Gastrocnemius medialis (tissue), 4 donors: Measurements from ENCODE around the gene TUBGCP3. TPM values are rescaled to one million over a fixed set of nuclear protein-coding genes. Genes with fewer than 3 reads are reported as not detected.

Source experiments
- ATAC-seq, 2 donors: fragments of 150-250 bp; one replicate each; pipeline ENCODE4 v1.9.1; 2016
- DNase-seq, 2 donors: peaks; one replicate each; pipeline ENCODE4 v3.0.0-alpha.2; 2019
- H3K27ac ChIP-seq, 4 donors: fragments of 200-600 bp; sonication (generic); 1 replicate in 1 of 4; 2 replicates in 3 of 4; pipeline ENCODE4 v1.5.1; 2016 to 2018; ENCODE audit warnings: mild to moderate bottlenecking in 2 of 4, moderate library complexity in 1 of 4
- H3K27me3 ChIP-seq, 3 donors: fragments of 200-600 bp; sonication (generic) in 2 of 3; 1 replicate in 1 of 3; 2 replicates in 2 of 3; pipeline versions ENCODE4 v1.5.1 to v1.6.0; 2016 to 2019; ENCODE audit warnings: mild to moderate bottlenecking in 1 of 3, moderate library complexity in 1 of 3
- H3K36me3 ChIP-seq, 2 donors: fragments of 200-600 bp; sonication (generic) in 1 of 2; one replicate each; pipeline ENCODE4 v1.5.1; 2017 to 2018
- H3K4me1 ChIP-seq, 2 donors: fragments of 200-600 bp; sonication (generic) in 1 of 2; one replicate each; pipeline ENCODE4 v1.5.1; 2016 to 2017; ENCODE audit warnings: mild to moderate bottlenecking in 2 of 2
- H3K4me3 ChIP-seq, 4 donors: fragments of 200-600 bp; sonication (generic) in 3 of 4; 1 replicate in 1 of 4; 2 replicates in 3 of 4; pipeline ENCODE4 v1.5.1; 2016 to 2019; ENCODE audit warnings: mild to moderate bottlenecking in 2 of 4
- H3K9me3 ChIP-seq, 3 donors: fragments of 200-600 bp; sonication (generic) in 2 of 3; 1 replicate in 1 of 3; 2 replicates in 2 of 3; pipeline ENCODE4 v1.5.1; 2016 to 2019
- CTCF ChIP-seq, 5 experiments: fragments of 450-650 bp in 3 of 5; fragments of 200-600 bp in 2 of 5; sonication (generic) in 2 of 5; IDR thresholded peaks in 4 of 5; conservative IDR thresholded peaks in 1 of 5; 1 replicate in 4 of 5; 2 replicates in 1 of 5; pipeline ENCODE4 v1.5.1; 2016 to 2019; ENCODE audit warnings: antibody characterized with exemption in 5 of 5, mild to moderate bottlenecking in 3 of 5, moderate library complexity in 3 of 5
- POLR2A ChIP-seq, 2 donors: fragments of 450-650 bp; IDR thresholded peaks; one replicate each; pipeline ENCODE4 v1.6.1; 2017; ENCODE audit warnings: antibody characterized with exemption in 2 of 2, mild to moderate bottlenecking in 2 of 2, moderate library complexity in 2 of 2
- in situ Hi-C, 4 donors: fragments of 200-750 bp; cut with MboI; loops; one replicate each; pipeline versions ENCODE4 v1.15.0 to v1.8.0; 2017; ENCODE audit warnings: low sequenced_read_pairs in 4 of 4
- intact Hi-C: fragments of 100-400 bp; cut with DNase I; formaldehyde crosslinking; loops from one replicate; pipeline ENCODE4 v1.15.1; 2023; ENCODE audit warnings: low total_unique reads
- total RNA-seq, 4 donors: library from RNA; depleted of rRNA; stranded (reverse); fragments of >200 nt; gene quantifications; one replicate each; pipeline versions ENCODE4 v1.1.0 to v1.2.3, GENCODE V29; 2016

The TUBGCP3 gene
- total RNA-seq, 4 donors from 2014 or later = 10.0 to 14.3 (median 11.0) TPM

GRCh38 chr13:112457081-112457480 lies 130.9 kb downstream of the TUBGCP3 start:
- DNase-seq (no peak), ATAC-seq (no peak)
- Histone ChIP-seq H3K9me3 (no peaks in the 10 kb centered on the region), H3K27me3 (no peaks in the 10 kb centered on the region), H3K4me3 (no peak overlapping the region), H3K36me3 (no peaks in the 10 kb centered on the region), H3K4me1 (no peaks in the 10 kb centered on the region), H3K27ac (no peak overlapping the region)
- in situ Hi-C loops (no loop called here), intact Hi-C loops (no loop called here)
- TF ChIP-seq CTCF (IDR thresholded peaks at IDR 0.05 in 4 of 5, conservative IDR thresholded peaks at IDR 0.05 in 1 of 5) = no peak
- no peak for TF ChIP-seq POLR2A (IDR thresholded peaks at IDR 0.05)

DNA sequence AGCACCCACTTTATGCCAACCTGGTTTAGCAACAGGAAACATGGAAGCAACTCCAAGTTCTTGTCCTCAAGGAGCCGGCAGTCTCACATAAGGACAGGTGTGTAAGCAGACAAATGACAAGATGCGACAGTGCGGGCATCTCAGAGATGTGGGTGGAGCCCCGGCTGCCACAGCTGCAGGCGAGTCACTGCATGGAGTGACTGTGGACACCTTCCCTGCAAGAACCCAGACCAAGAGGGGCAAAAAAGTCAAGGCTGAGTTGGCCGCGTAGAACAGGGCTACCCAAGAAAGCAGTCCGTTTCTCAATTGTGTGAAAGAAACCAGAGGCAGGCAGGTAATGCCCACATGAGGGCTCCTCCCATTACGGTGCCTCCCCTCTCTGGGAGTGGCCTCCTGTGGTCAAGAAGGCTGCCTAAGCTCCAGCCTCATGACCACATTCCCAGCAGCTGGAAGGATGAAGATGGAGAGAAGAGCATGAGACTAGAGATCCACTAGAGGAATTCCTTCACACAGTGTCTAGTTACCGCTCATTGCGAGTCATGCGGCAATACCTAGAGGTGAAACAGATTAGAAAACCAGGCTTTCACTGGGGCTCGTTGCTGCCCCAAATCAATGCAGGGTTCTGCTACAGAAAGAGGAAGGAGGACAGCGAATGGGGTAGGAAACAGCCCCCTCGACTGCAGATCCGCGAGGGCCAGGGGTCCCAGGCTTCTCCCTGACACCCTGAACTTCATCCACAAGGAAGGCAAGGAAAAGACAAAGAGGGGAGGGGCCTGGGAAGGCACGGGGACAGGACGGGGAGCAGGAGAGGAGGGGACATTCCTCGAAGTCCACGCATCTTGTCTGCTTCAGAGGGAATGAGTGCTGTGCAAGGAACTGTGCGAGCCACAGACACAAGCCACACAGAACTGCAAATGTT lies 131.6 kb downstream of the TUBGCP3 start:
- Histone ChIP-seq H3K27me3 (no peaks in the 10 kb centered on the region), H3K9me3 (no peaks in the 10 kb centered on the region), H3K4me1 (no peaks in the 10 kb centered on the region), H3K36me3 (no peaks in the 10 kb centered on the region), H3K4me3 (no peak overlapping the region), H3K27ac (no peak overlapping the region)
- TF ChIP-seq CTCF (IDR thresholded peaks at IDR 0.05 in 4 of 5, conservative IDR thresholded peaks at IDR 0.05 in 1 of 5) (no peak), POLR2A (IDR thresholded peaks at IDR 0.05) (no peak)
- ATAC-seq = no peak
- intact Hi-C loops = no loop called here
- no peak for DNase-seq
- in situ Hi-C loops = no loop called here

DNA sequence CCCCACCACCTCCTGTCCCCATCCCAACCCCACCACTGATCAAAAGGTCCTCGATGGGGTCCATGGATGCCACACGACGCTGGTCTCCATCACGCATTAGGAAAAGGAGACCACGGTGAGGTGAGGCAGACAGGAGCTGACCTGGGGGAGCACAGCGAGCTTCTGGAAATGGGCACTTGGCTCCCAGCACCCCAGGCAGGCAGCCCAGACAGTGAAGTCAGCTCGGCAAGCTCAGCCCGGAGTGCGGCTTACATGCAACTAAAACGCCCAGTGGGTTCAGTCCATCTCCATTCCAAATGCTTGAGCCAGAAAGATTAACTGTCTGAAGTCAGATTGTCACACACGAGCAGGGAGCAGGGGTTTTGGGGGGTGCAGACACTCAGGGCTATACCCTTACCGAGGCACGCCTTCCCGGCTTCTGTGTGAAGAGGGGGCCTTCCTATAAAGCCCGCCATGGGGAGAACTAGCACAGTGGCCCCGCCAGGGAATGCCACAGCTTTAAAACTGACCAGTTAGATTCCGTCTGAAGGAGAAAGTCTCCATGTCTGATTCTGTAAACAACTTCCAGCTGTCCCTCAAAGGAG lies 132.4 kb downstream of the TUBGCP3 start:
- DNase-seq = no peak
- H3K27me3 ChIP-seq = no peaks in the 10 kb centered on the region
- intact Hi-C loops = no loop called here

DNA sequence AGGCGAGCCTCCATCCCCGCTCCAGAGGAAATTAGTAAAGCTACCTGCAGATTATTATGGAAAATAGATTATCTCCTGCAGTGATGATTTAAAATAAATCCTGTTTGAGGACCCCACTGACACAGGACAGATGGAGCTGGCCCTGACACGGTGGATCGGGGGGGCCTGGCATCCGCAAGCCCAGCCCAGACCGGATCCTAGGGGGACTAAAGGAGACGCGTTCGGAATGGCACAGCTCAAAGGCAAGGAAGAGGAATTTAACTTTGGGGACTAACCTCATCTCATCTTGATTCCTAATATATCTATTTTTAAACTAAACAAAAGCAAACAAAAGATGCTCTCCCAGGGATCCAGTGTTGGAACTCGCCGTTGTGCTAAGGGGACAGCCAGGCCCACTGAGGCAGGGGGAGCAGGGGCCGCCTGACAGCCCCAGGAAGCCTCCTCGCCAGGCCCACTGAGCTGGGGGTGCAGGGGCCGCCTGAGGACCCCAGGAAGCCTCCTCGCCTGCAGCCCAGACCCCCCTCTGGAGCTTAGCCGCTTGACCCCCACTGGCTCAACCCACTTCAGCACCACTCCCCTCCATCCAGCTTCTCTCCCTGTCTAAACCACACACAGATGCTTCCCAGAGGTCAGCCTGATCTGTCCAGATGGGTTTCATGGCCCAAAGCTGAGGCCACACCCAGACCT lies 133.2 kb downstream of the TUBGCP3 start:
- H3K27me3 ChIP-seq = no peaks in the 10 kb centered on the region
- TF ChIP-seq CTCF (IDR thresholded peaks at IDR 0.05 in 4 of 5, conservative IDR thresholded peaks at IDR 0.05 in 1 of 5) (no peak), POLR2A (IDR thresholded peaks at IDR 0.05) (no peak)
- no peaks in the 10 kb centered on the region for H3K4me1 ChIP-seq
- H3K9me3 ChIP-seq = no peaks in the 10 kb centered on the region
- H3K27ac ChIP-seq = no peak overlapping the region
- H3K36me3 ChIP-seq = no peaks in the 10 kb centered on the region
- H3K4me3 ChIP-seq = no peak overlapping the region
- in situ Hi-C loops (no loop called here), intact Hi-C loops (no loop called here)
- ATAC-seq = no peak
- DNase-seq = no peak

More for the DNA sequence above, 132.4 kb downstream of the TUBGCP3 start:
- no peak overlapping the region for H3K4me3 ChIP-seq
- in situ Hi-C loops = no loop called here
- no peak overlapping the region for H3K27ac ChIP-seq
- H3K4me1 ChIP-seq = no peaks in the 10 kb centered on the region
- no peak for ATAC-seq
- TF ChIP-seq POLR2A (IDR thresholded peaks at IDR 0.05) (no peak), CTCF (IDR thresholded peaks at IDR 0.05 in 4 of 5, conservative IDR thresholded peaks at IDR 0.05 in 1 of 5) (no peak)
- no peaks in the 10 kb centered on the region for H3K9me3 ChIP-seq
- no peaks in the 10 kb centered on the region for H3K36me3 ChIP-seq
